Panc1 (cell line): ENCODE results near the gene CMIP. TPM values are rescaled to one million over a fixed set of nuclear protein-coding genes. Genes with fewer than 3 reads are reported as not detected.
A peak's percentile ranks its signal among the peaks of the same experiment; 100 is the strongest.

ENCODE experiments used
- ATAC-seq: fragments of 200-7000 bp; cut with Tn5 transposase; 2 replicates; pipeline ENCODE4 v1.9.1; 2020; ENCODE audit warnings: mild to moderate bottlenecking, moderate library complexity
- BruUV-seq: library from RNA; stranded (reverse); fragments of 400-500 nt; replicated peaks from 2 replicates; lab custom pipeline; 2021; lab: Mats Ljungman, UMichigan
- CTCF ChIA-PET: fragments of 300-600 bp; sonication (Branson Sonifier 250); formaldehyde crosslinking; loops from one replicate; lab custom pipeline; 2022; ENCODE audit warnings: antibody characterized with exemption; lab: Charles Lee
- POLR2A ChIA-PET: fragments of 300-600 bp; sonication (Branson Sonifier 250); formaldehyde crosslinking; loops from one replicate; lab custom pipeline; 2022; ENCODE audit warnings: antibody characterized with exemption; lab: Charles Lee
- DNase-seq: peaks from one replicate; pipeline ENCODE4 v3.0.0-alpha.2; 2010; ENCODE audit warnings: low read depth, low spot score
- H3K27ac ChIP-seq: 2 replicates; pipeline ENCODE4 v1.5.1; 2011; ENCODE audit warnings: mild to moderate bottlenecking, low read length, inconsistent platforms
- H3K27me3 ChIP-seq: fragments of 200-500 bp; sonication (Bioruptor generic); 2 replicates; pipeline ENCODE4 v1.6.0; 2014; ENCODE audit warnings: low read length, inconsistent platforms; ENCODE audit not compliant: control insufficient read depth, insufficient read depth
- H3K36me3 ChIP-seq: fragments of 200-500 bp; sonication (Bioruptor generic); 2 replicates; pipeline ENCODE4 v1.5.1; 2014; ENCODE audit warnings: inconsistent platforms, mild to moderate bottlenecking, low read length, moderate library complexity; ENCODE audit not compliant: control insufficient read depth, insufficient read depth
- H3K4me1 ChIP-seq: 2 replicates; pipeline ENCODE4 v1.5.1; 2011; ENCODE audit warnings: inconsistent platforms, mild to moderate bottlenecking, low read length, moderate library complexity; ENCODE audit not compliant: control insufficient read depth, insufficient read depth
- H3K4me3 ChIP-seq, 2 experiments: 2 replicates each; pipeline ENCODE4 v1.5.1; 2011 to 2012; ENCODE audit warnings: low read depth in 2 of 2, low read length in 2 of 2, mild to moderate bottlenecking in 2 of 2, inconsistent platforms in 1 of 2, moderate library complexity in 1 of 2
- H3K9me3 ChIP-seq: fragments of 200-500 bp; sonication (Bioruptor generic); 2 replicates; pipeline ENCODE4 v1.5.1; 2014; ENCODE audit warnings: low read depth, mild to moderate bottlenecking, inconsistent platforms, low read length, moderate library complexity; ENCODE audit not compliant: control insufficient read depth, insufficient read depth
- POLR2AphosphoS5 ChIP-seq: IDR thresholded peaks from 2 replicates; pipeline ENCODE4 v1.6.1; 2012; ENCODE audit warnings: mild to moderate bottlenecking, low read depth, low read length, moderate library complexity
- SIN3A ChIP-seq: IDR thresholded peaks from 2 replicates; pipeline ENCODE4 v1.6.1; 2012; ENCODE audit warnings: low read depth, mild to moderate bottlenecking, low read length, moderate library complexity, borderline replicate concordance; ENCODE audit not compliant: insufficient read depth
- TCF7L2 ChIP-seq: IDR thresholded peaks from 2 replicates; pipeline ENCODE4 v1.6.1; 2011; ENCODE audit warnings: mild to moderate bottlenecking, low read depth, low read length, inconsistent platforms
- in situ Hi-C: cut with HindIII; loops from 2 replicates; pipeline ENCODE4 v1.10.0; 2016; ENCODE audit warnings: low sequenced_read_pairs, low pct_unique_long_range_greater_than_20kb
- intact Hi-C: fragments of 100-400 bp; cut with micrococcal nuclease; formaldehyde crosslinking; loops from one replicate; pipeline ENCODE4 v1.10.0; 2022; ENCODE audit not compliant: unreplicated experiment
- total RNA-seq: library from RNA; stranded (reverse); gene quantifications from one replicate; pipeline ENCODE4 v1.2.1, GENCODE V29; 2021; ENCODE audit not compliant: unreplicated experiment
- TF ChIP-seq, protein P1 (sequence below), 2 experiments: IDR thresholded peaks; 2 replicates each; pipeline ENCODE4 v1.6.1; 2011 to 2012; ENCODE audit warnings: low read depth in 2 of 2, control low read depth in 1 of 2, low read length in 1 of 2, mild to moderate bottlenecking in 1 of 2, moderate library complexity in 1 of 2; ENCODE audit not compliant: insufficient read depth in 1 of 2
- TF ChIP-seq, protein P2 (sequence below): fragments of 450-650 bp; IDR thresholded peaks from 2 replicates; pipeline ENCODE4 v1.5.1; 2017; ENCODE audit warnings: mild to moderate bottlenecking

Gene CMIP
- total RNA-seq, 1 experiment from 2014 or later = 49.7 TPM

DNA sequence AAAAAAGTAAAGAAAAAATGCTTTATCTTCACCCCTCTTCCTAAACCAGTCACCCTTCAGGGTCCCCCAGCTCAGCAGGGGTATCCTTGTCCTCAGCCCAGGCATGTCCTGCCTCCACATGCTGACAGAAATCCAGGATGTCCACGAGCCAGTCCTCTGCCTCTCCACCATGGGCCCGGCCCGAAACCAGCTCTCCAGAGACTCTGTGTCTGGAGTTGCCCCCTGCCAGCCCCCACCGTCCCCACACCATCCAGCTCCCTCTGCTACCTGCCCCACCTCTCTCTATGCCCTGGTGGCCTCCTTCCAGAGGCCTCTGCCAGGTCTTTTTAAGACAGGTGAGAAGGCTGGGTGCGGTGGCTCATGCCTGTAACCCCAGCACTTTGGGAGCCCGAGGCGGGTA is 268.1 kb downstream of the CMIP start:
- Histone ChIP-seq H3K36me3 (no peaks in the 10 kb centered on the region), H3K4me1 (peaks cover 8% of the 10 kb centered on the region; the same call in 1 of the 2 replicates), H3K4me3 (no peak overlapping the region), H3K27ac (no peak overlapping the region), H3K27me3 (no peaks in the 10 kb centered on the region), H3K9me3 (no peaks in the 10 kb centered on the region)
- DNase-seq (no peak), ATAC-seq (no peak)
- in situ Hi-C loops = no loop called here
- BruUV-seq = no TSS peak
- POLR2A ChIA-PET = no interaction called here
- no peak for TF ChIP-seq POLR2AphosphoS5
- TF ChIP-seq SIN3A = no peak
- TF ChIP-seq, protein P1, sequence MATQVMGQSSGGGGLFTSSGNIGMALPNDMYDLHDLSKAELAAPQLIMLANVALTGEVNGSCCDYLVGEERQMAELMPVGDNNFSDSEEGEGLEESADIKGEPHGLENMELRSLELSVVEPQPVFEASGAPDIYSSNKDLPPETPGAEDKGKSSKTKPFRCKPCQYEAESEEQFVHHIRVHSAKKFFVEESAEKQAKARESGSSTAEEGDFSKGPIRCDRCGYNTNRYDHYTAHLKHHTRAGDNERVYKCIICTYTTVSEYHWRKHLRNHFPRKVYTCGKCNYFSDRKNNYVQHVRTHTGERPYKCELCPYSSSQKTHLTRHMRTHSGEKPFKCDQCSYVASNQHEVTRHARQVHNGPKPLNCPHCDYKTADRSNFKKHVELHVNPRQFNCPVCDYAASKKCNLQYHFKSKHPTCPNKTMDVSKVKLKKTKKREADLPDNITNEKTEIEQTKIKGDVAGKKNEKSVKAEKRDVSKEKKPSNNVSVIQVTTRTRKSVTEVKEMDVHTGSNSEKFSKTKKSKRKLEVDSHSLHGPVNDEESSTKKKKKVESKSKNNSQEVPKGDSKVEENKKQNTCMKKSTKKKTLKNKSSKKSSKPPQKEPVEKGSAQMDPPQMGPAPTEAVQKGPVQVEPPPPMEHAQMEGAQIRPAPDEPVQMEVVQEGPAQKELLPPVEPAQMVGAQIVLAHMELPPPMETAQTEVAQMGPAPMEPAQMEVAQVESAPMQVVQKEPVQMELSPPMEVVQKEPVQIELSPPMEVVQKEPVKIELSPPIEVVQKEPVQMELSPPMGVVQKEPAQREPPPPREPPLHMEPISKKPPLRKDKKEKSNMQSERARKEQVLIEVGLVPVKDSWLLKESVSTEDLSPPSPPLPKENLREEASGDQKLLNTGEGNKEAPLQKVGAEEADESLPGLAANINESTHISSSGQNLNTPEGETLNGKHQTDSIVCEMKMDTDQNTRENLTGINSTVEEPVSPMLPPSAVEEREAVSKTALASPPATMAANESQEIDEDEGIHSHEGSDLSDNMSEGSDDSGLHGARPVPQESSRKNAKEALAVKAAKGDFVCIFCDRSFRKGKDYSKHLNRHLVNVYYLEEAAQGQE (IDR thresholded peaks at IDR 0.05; ENCODE audit: insufficient read depth in 1 of 2, low read depth in 2 of 2, low read length in 1 of 2) = no peak
- TF ChIP-seq, protein P2, sequence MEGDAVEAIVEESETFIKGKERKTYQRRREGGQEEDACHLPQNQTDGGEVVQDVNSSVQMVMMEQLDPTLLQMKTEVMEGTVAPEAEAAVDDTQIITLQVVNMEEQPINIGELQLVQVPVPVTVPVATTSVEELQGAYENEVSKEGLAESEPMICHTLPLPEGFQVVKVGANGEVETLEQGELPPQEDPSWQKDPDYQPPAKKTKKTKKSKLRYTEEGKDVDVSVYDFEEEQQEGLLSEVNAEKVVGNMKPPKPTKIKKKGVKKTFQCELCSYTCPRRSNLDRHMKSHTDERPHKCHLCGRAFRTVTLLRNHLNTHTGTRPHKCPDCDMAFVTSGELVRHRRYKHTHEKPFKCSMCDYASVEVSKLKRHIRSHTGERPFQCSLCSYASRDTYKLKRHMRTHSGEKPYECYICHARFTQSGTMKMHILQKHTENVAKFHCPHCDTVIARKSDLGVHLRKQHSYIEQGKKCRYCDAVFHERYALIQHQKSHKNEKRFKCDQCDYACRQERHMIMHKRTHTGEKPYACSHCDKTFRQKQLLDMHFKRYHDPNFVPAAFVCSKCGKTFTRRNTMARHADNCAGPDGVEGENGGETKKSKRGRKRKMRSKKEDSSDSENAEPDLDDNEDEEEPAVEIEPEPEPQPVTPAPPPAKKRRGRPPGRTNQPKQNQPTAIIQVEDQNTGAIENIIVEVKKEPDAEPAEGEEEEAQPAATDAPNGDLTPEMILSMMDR = no peak
- TF ChIP-seq TCF7L2 = no peak
- intact Hi-C loops = no loop called here
- CTCF ChIA-PET = interaction anchor here (0.7 kb wide), 1 partner anchor 142 kb away, joined by 4 read pairs; no protein-coding TSS in a partner anchor

DNA sequence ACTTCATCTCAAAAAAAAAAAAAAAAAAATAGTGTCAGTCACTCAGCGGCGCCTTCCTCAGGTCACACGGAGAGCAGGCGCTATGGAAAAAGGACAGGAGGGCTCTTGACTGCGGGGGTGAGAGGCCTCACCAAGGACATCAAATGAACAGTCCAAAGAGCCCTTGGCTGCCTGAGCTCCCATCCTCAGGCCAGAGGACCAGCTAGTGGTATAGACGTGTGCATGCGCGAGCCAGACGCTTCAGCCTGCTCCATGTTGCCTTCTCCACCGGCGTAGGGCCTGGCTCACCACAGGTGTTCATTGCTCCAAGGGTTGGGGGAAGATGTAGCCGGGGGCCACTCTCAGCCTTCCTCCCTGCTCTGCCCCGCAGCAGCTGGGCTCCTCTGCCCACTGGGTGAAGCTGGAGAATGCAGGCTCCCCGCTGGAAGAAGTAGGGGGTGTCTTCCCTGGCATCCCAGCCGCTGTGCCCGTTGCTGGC is 268.7 kb downstream of the CMIP start:
- peaks cover 8% of the 10 kb centered on the region; the same call in 1 of the 2 replicates for H3K4me1 ChIP-seq
- no peak overlapping the region for H3K27ac ChIP-seq
- H3K4me3 ChIP-seq = no peak overlapping the region
- no peaks in the 10 kb centered on the region for H3K27me3 ChIP-seq
- TF ChIP-seq, protein P1 (IDR thresholded peaks at IDR 0.05; ENCODE audit: insufficient read depth in 1 of 2, low read depth in 2 of 2, low read length in 1 of 2) = no peak
- TF ChIP-seq, protein P2 = no peak
- TF ChIP-seq TCF7L2 = no peak
- no peak for TF ChIP-seq SIN3A
- TF ChIP-seq POLR2AphosphoS5 = no peak
- DNase-seq (no peak), ATAC-seq (peak; percentile 56)
- in situ Hi-C loops = no loop called here
- H3K36me3 ChIP-seq = no peaks in the 10 kb centered on the region
- ChIA-PET CTCF (interaction anchor here (0.7 to 1.2 kb wide), 3 partner anchors 90 to 417 kb away, joined by 3 to 6 read pairs (median 4); no protein-coding TSS in a partner anchor), POLR2A (interaction anchor here (0.7 kb wide), 1 partner anchor 266 kb away, joined by 9 read pairs; no protein-coding TSS in a partner anchor)
- intact Hi-C loops = no loop called here
- H3K9me3 ChIP-seq = no peaks in the 10 kb centered on the region
- BruUV-seq = no TSS peak
